K562 (cell line): ENCODE results near the gene KAZN. TPM values are rescaled to one million over a fixed set of nuclear protein-coding genes. Genes with fewer than 3 reads are reported as not detected.

ENCODE experiments used
- ATAC-seq: fragments of 200-7000 bp; cut with Tn5 transposase; 3 replicates; pipeline ENCODE4 v1.9.1; 2020; ENCODE audit warnings: moderate library complexity
- BruUV-seq: library from RNA; stranded (reverse); fragments of 400-500 nt; replicated peaks from 2 replicates; lab custom pipeline; 2021; lab: Mats Ljungman, UMichigan
- CTCF ChIA-PET: fragments of 300-600 bp; formaldehyde crosslinking; extraction: SDS; loops from one replicate; lab custom pipeline; 2021; ENCODE audit warnings: low intra/inter-chr PET ratio; lab: Yijun Ruan, JAX
- POLR2A ChIA-PET: fragments of 300-600, 350-650 bp; sonication (Branson Sonifier 250); formaldehyde crosslinking; extraction: SDS; loops from one replicate; lab custom pipeline; 2021; ENCODE audit warnings: antibody characterized with exemption, inconsistent platforms; lab: Yijun Ruan, JAX
- DNase-seq, 4 experiments: peaks; one replicate each; pipeline versions ENCODE4 v3.0.0 to v3.0.0-alpha.2; 2011 to 2018; ENCODE audit warnings: low spot score in 3 of 4, mixed read lengths in 3 of 4; ENCODE audit errors: extremely low read depth in 1 of 4
- FAIRE-seq: peaks from 2 replicates; lab custom pipeline; 2011; peaks lifted over from hg19 to GRCh38; lab: Jason Lieb, UNC
- H2AFZ ChIP-seq: 2 replicates; pipeline ENCODE4 v1.6.0; 2011; ENCODE audit warnings: low read depth, low read length, control low read depth, inconsistent platforms
- H3K27ac ChIP-seq: fragments of 200-600 bp; 3 replicates; pipeline ENCODE4 v1.8.0; 2011; ENCODE audit warnings: low read depth, mild to moderate bottlenecking, control low read depth, inconsistent platforms, low read length, moderate library complexity, mixed read lengths; ENCODE audit errors: extremely low read depth
- H3K27me3 ChIP-seq, 2 experiments: fragments of 300-600 bp in 1 of 2; 2 replicates in 1 of 2; 3 replicates in 1 of 2; pipeline versions ENCODE4 v1.6.0 to v1.8.0; 2011; ENCODE audit warnings: inconsistent platforms in 2 of 2, low read length in 2 of 2, mild to moderate bottlenecking in 1 of 2, mixed read lengths in 1 of 2, moderate library complexity in 1 of 2; ENCODE audit not compliant: control insufficient read depth in 2 of 2, insufficient read depth in 2 of 2
- H3K36me3 ChIP-seq: fragments of 300-600 bp; 3 replicates; pipeline ENCODE4 v1.8.0; 2011; ENCODE audit warnings: mild to moderate bottlenecking, low read length, inconsistent platforms; ENCODE audit not compliant: control insufficient read depth, insufficient read depth
- H3K4me1 ChIP-seq, 2 experiments: fragments of 200-600 bp in 1 of 2; replicated peaks in 1 of 2; 2 replicates in 1 of 2; 3 replicates in 1 of 2; pipeline versions ENCODE4 v1.5.1 to v1.8.0; 2011; ENCODE audit warnings: inconsistent platforms in 2 of 2, low read length in 2 of 2, mild to moderate bottlenecking in 1 of 2, mixed read lengths in 1 of 2, moderate library complexity in 1 of 2; ENCODE audit not compliant: control insufficient read depth in 2 of 2, insufficient read depth in 2 of 2
- H3K4me2 ChIP-seq: 2 replicates; pipeline ENCODE4 v1.6.1; 2011; ENCODE audit warnings: low read length, control low read depth, inconsistent platforms, mixed read lengths; ENCODE audit not compliant: insufficient read depth
- H3K4me3 ChIP-seq: fragments of 200-600 bp; sonication (generic), shearing (Covaris generic); 2 replicates; pipeline ENCODE4 v1.5.1; 2016; ENCODE audit warnings: control low read depth, inconsistent platforms
- H3K79me2 ChIP-seq: fragments of 200-600 bp; 3 replicates; pipeline ENCODE4 v1.8.0; 2011; ENCODE audit warnings: low read length, inconsistent platforms; ENCODE audit not compliant: control insufficient read depth, insufficient read depth
- H3K9ac ChIP-seq, 2 experiments: 2 replicates each; pipeline versions ENCODE4 v1.6.0 to v1.6.1; 2011; ENCODE audit warnings: low read depth in 2 of 2, low read length in 2 of 2, control low read depth in 1 of 2, inconsistent platforms in 1 of 2, mild to moderate bottlenecking in 1 of 2, mixed read lengths in 1 of 2; ENCODE audit not compliant: insufficient read depth in 1 of 2
- H3K9me1 ChIP-seq: one replicate; pipeline ENCODE4 v1.6.0; 2011; ENCODE audit warnings: inconsistent platforms, mild to moderate bottlenecking, low read length, moderate library complexity; ENCODE audit not compliant: control insufficient read depth, insufficient read depth
- H3K9me3 ChIP-seq: replicated peaks from 2 replicates; pipeline ENCODE4 v1.5.1; 2011; ENCODE audit warnings: low read depth, low read length, inconsistent platforms; ENCODE audit not compliant: control insufficient read depth, insufficient read depth
- H4K20me1 ChIP-seq: replicated peaks from 2 replicates; pipeline ENCODE4 v1.6.1; 2011; ENCODE audit warnings: low read length, inconsistent platforms, mixed read lengths; ENCODE audit not compliant: control insufficient read depth, insufficient read depth
- DMBX1 ChIP-seq: fragments of 250-450 bp; sonication (Bioruptor Pico); IDR thresholded peaks from 2 replicates; pipeline ENCODE4 v1.8.0; 2022; ENCODE audit warnings: inconsistent platforms, mild to moderate bottlenecking, moderate library complexity, borderline replicate concordance
- FOS ChIP-seq: IDR thresholded peaks from 3 replicates; pipeline ENCODE4 v1.6.1; 2011; ENCODE audit not compliant: insufficient read length; ENCODE audit errors: extremely low read depth
- KLF10 ChIP-seq: fragments of 250-450 bp; sonication (Bioruptor Pico); IDR thresholded peaks from 2 replicates; pipeline ENCODE4 v1.6.1; 2021; ENCODE audit warnings: matching md5 sums
- KLF6 ChIP-seq: fragments of 250-450 bp; sonication (Bioruptor Pico); IDR thresholded peaks from 2 replicates; pipeline ENCODE4 v1.4.0; 2020; ENCODE audit warnings: mild to moderate bottlenecking, moderate library complexity, borderline replicate concordance
- MBD1 ChIP-seq: fragments of 250-450 bp; sonication (Bioruptor Pico); IDR thresholded peaks from 2 replicates; pipeline ENCODE4 v1.8.0; 2022; ENCODE audit warnings: inconsistent platforms
- MCM3 ChIP-seq: fragments of 450-650 bp; IDR thresholded peaks from 2 replicates; pipeline ENCODE4 v1.6.1; 2016
- NFIC ChIP-seq: fragments of 450-650 bp; IDR thresholded peaks from 2 replicates; pipeline ENCODE4 v1.6.1; 2017; ENCODE audit warnings: mild to moderate bottlenecking, inconsistent platforms
- PHF8 ChIP-seq: fragments of 200-600 bp; sonication (generic); IDR thresholded peaks from 2 replicates; pipeline ENCODE4 v1.6.1; 2012; ENCODE audit warnings: mixed run types, mild to moderate bottlenecking, inconsistent platforms, low read length, moderate library complexity, borderline replicate concordance
- ZNF449 ChIP-seq: fragments of 250-450 bp; sonication (Bioruptor Pico); IDR thresholded peaks from 2 replicates; pipeline ENCODE4 v1.8.0; 2022; ENCODE audit warnings: moderate library complexity, mild to moderate bottlenecking, inconsistent platforms
- ZNF639 ChIP-seq, 2 experiments: fragments of 200-800 bp in 1 of 2; sonication (Bioruptor generic) in 1 of 2; sonication (generic) in 1 of 2; formaldehyde crosslinking in 1 of 2; IDR thresholded peaks in 1 of 2; conservative IDR thresholded peaks in 1 of 2; 2 replicates each; pipeline versions ENCODE4 v1.5.0 to v1.6.1; 2016 to 2020; ENCODE audit warnings: missing compliant biosample characterization in 1 of 2, missing genetic modification characterization in 1 of 2, missing genetic modification reagents in 1 of 2
- ZNF830 ChIP-seq: fragments of 250-450 bp; sonication (Bioruptor Pico); IDR thresholded peaks from 2 replicates; pipeline ENCODE4 v1.5.0; 2021; ENCODE audit warnings: mild to moderate bottlenecking
- WGBS: fragments of 100-300 bp; shearing (Covaris generic); methylation state at CpG from one replicate; pipeline ENCODE4 v1.1.6; 2016; ENCODE audit warnings: low coverage, mixed read lengths; ENCODE audit not compliant: insufficient coverage; ENCODE audit errors: missing lambda C conversion rate; 5-methylcytosine and 5-hydroxymethylcytosine counted together
- in situ Hi-C: fragments of 300-500 bp; cut with MboI; formaldehyde crosslinking; loops from 4 replicates; pipeline ENCODE4 v1.15.0; 2018; ENCODE audit warnings: inconsistent platforms, mixed read lengths
- intact Hi-C: fragments of 100-400 bp; cut with micrococcal nuclease; formaldehyde crosslinking; loops from 2 replicates; pipeline ENCODE4 v1.14.2; 2022
- polyA plus RNA-seq, 8 experiments: library from polyadenylated mRNA; depleted of rRNA in 4 of 8; stranded (reverse) in 5 of 8; unstranded in 3 of 8; fragments of >200 nt; fragmentation: Nextera tagmentation in 2 of 8; fragmentation: Illumina TruSeq in 1 of 8; extraction: Ambion mirVana in 2 of 8; extraction: Trizol in 1 of 8; gene quantifications; 2 replicates each; pipeline versions ENCODE4 v1.2.1 to v1.2.3, GENCODE V29; 2011 to 2014; ENCODE audit warnings: inconsistent platforms in 1 of 8, missing spikeins in 1 of 8
- total RNA-seq, 7 experiments: library from RNA; depleted of rRNA in 6 of 7; stranded (reverse); fragments of >200 nt in 6 of 7; fragmentation: Illumina TruSeq in 2 of 7; extraction: Trizol in 2 of 7; gene quantifications; 2 replicates each; pipeline versions ENCODE4 v1.2.1 to v1.2.3, GENCODE V29; 2011 to 2021; ENCODE audit warnings: low replicate concordance in 1 of 7

KAZN gene
- total and polyA plus RNA-seq, 9 of the 15 experiments (the other 6 are each of a cell fraction or from before 2014, with no cell fraction given), result 2.1 to 21.6 (median 5.4) TPM

GRCh38 chr1:14602136-14602535 lies 3.7 kb downstream of the KAZN start:
- DNase-seq (no peak), FAIRE-seq (no peak), ATAC-seq (no peak)
- peaks cover 0 to 19% of the 10 kb centered on the region in 2 experiments; a peak in 1 of 5 replicates for H3K4me1 ChIP-seq
- no peaks in the 10 kb centered on the region for H4K20me1 ChIP-seq
- in situ Hi-C loops, result no loop called here
- H3K4me2 ChIP-seq, result no peak overlapping the region
- WGBS, result 12% methylated on average over 9 of the region's 9 CpGs
- ChIA-PET POLR2A (no interaction called here), CTCF (interaction anchor here (0.7 kb wide), 1 partner anchor 56 kb away, joined by 3 read pairs; no protein-coding TSS in a partner anchor)
- H3K36me3 ChIP-seq, result no peaks in the 10 kb centered on the region
- no peak overlapping the region for H3K27ac ChIP-seq
- no peak overlapping the region for H3K9ac ChIP-seq
- BruUV-seq, result no TSS peak
- no peaks in the 10 kb centered on the region for H3K79me2 ChIP-seq
- TF ChIP-seq KLF6 (CRISPR knock-in tag), result no peak
- peak; percentile 11; the same call in 1 of the 2 replicates for TF ChIP-seq NFIC
- H2AFZ ChIP-seq, result no peak overlapping the region
- H3K27me3 ChIP-seq, result peaks cover 19 to 49% of the 10 kb centered on the region in 2 experiments; a peak in 4 of 5 replicates
- H3K9me3 ChIP-seq, result no peaks in the 10 kb centered on the region
- H3K4me3 ChIP-seq, result no peak overlapping the region
- no peaks in the 10 kb centered on the region for H3K9me1 ChIP-seq
- intact Hi-C loops, result no loop called here

GRCh38 chr1:14603645-14604044 lies 5.2 kb downstream of the KAZN start:
- no peaks in the 10 kb centered on the region for H3K36me3 ChIP-seq
- H3K4me3 ChIP-seq, result no peak overlapping the region
- H3K9me1 ChIP-seq, result no peaks in the 10 kb centered on the region
- DNase-seq (no peak), ATAC-seq (no peak), FAIRE-seq (no peak)
- peaks cover 0 to 9% of the 10 kb centered on the region in 2 experiments; a peak in 1 of 5 replicates for H3K4me1 ChIP-seq
- no peak overlapping the region for H3K4me2 ChIP-seq
- 3% methylated on average over 2 of the region's 2 CpGs for WGBS
- no peak overlapping the region for H2AFZ ChIP-seq
- no peaks in the 10 kb centered on the region for H3K9me3 ChIP-seq
- BruUV-seq, result no TSS peak
- H4K20me1 ChIP-seq, result no peaks in the 10 kb centered on the region
- ChIA-PET POLR2A (no interaction called here), CTCF (no interaction called here)
- peaks cover 15 to 34% of the 10 kb centered on the region in 2 experiments; a peak in 4 of 5 replicates for H3K27me3 ChIP-seq
- H3K27ac ChIP-seq, result no peak overlapping the region
- H3K9ac ChIP-seq, result no peak overlapping the region
- intact Hi-C loops (no loop called here), in situ Hi-C loops (no loop called here)
- no peaks in the 10 kb centered on the region for H3K79me2 ChIP-seq
- TF ChIP-seq FOS, result no peak
- no peak for TF ChIP-seq MBD1 (CRISPR knock-in tag)
- no peak for TF ChIP-seq KLF10 (CRISPR knock-in tag)
- no peak for TF ChIP-seq ZNF639 (CRISPR knock-in tag; conservative IDR thresholded peaks at IDR 0.05 in 1 of 2, IDR thresholded peaks at IDR 0.05 in 1 of 2)
- no peak for TF ChIP-seq DMBX1 (CRISPR knock-in tag)
- TF ChIP-seq MCM3, result no peak
- TF ChIP-seq ZNF449 (CRISPR knock-in tag), result no peak
- TF ChIP-seq PHF8, result no peak
- TF ChIP-seq ZNF830 (CRISPR knock-in tag), result no peak
